GM12878 (cell line): ENCODE results near the gene DEK. TPM values are rescaled to one million over a fixed set of nuclear protein-coding genes. Genes with fewer than 3 reads are reported as not detected.

Experiments
- BMI1 ChIP-seq: fragments of 450-650 bp; IDR thresholded peaks from 2 replicates; pipeline ENCODE4 v1.6.1; 2016; ENCODE audit warnings: mild to moderate bottlenecking, moderate library complexity, borderline replicate concordance
- CEBPB ChIP-seq, 2 experiments: fragments of 150-350 bp in 1 of 2; IDR thresholded peaks; 2 replicates each; pipeline ENCODE4 v1.6.1; 2012 to 2014; ENCODE audit warnings: low read depth in 2 of 2, low read length in 2 of 2, borderline replicate concordance in 1 of 2, inconsistent platforms in 1 of 2
- CREM ChIP-seq: IDR thresholded peaks from 2 replicates; pipeline ENCODE4 v1.6.1; 2014; ENCODE audit warnings: antibody characterized with exemption, low read depth
- ELK1 ChIP-seq: IDR thresholded peaks from 2 replicates; pipeline ENCODE4 v1.6.1; 2012; ENCODE audit warnings: low read depth, low read length, improper control_type of control experiment
- IKZF1 ChIP-seq: fragments of 450-650 bp; conservative IDR thresholded peaks from 2 replicates; pipeline ENCODE4 v1.6.1; 2017; ENCODE audit warnings: antibody characterized with exemption, mild to moderate bottlenecking
- KLF5 ChIP-seq: fragments of 450-650 bp; IDR thresholded peaks from 2 replicates; pipeline ENCODE4 v1.6.1; 2014; ENCODE audit warnings: mild to moderate bottlenecking; ENCODE audit not compliant: partially characterized antibody
- LARP7 ChIP-seq: fragments of 450-650 bp; IDR thresholded peaks from 2 replicates; pipeline ENCODE4 v1.6.1; 2017; ENCODE audit warnings: mild to moderate bottlenecking
- MAX ChIP-seq: IDR thresholded peaks from 2 replicates; pipeline ENCODE4 v1.6.1; 2012; ENCODE audit warnings: low read depth, low read length, improper control_type of control experiment
- NFXL1 ChIP-seq: fragments of 450-650 bp; IDR thresholded peaks from 2 replicates; pipeline ENCODE4 v1.6.1; 2017; ENCODE audit warnings: antibody characterized with exemption, mild to moderate bottlenecking, borderline replicate concordance
- NFYB ChIP-seq: IDR thresholded peaks from 2 replicates; pipeline ENCODE4 v1.6.1; 2011; ENCODE audit warnings: low read depth, mild to moderate bottlenecking, low read length, improper control_type of control experiment, moderate library complexity; ENCODE audit not compliant: insufficient read depth
- NR2C2 ChIP-seq: IDR thresholded peaks from 2 replicates; pipeline ENCODE4 v1.6.1; 2011; ENCODE audit warnings: borderline replicate concordance, low read depth; ENCODE audit not compliant: control insufficient read depth, insufficient read length
- NR2F1 ChIP-seq: fragments of 450-650 bp; conservative IDR thresholded peaks from 2 replicates; pipeline ENCODE4 v1.6.1; 2017; ENCODE audit warnings: mild to moderate bottlenecking
- PAX5 ChIP-seq: IDR thresholded peaks from 2 replicates; pipeline ENCODE4 v1.6.1; 2011; ENCODE audit warnings: low read depth, low read length, borderline replicate concordance
- PAX8 ChIP-seq: fragments of 450-650 bp; IDR thresholded peaks from 2 replicates; pipeline ENCODE4 v1.6.1; 2017; ENCODE audit warnings: mild to moderate bottlenecking, moderate library complexity
- RAD21 ChIP-seq: IDR thresholded peaks from 2 replicates; pipeline ENCODE4 v1.6.1; 2011; ENCODE audit warnings: mild to moderate bottlenecking, low read depth, low read length, moderate library complexity; ENCODE audit not compliant: insufficient read depth
- RB1 ChIP-seq: fragments of 450-650 bp; formaldehyde crosslinking; IDR thresholded peaks from 2 replicates; pipeline ENCODE4 v1.6.1; 2017; ENCODE audit warnings: mild to moderate bottlenecking, borderline replicate concordance
- RCOR1 ChIP-seq: conservative IDR thresholded peaks from 2 replicates; pipeline ENCODE4 v1.6.1; 2012; ENCODE audit warnings: low read depth, low read length, improper control_type of control experiment
- SMAD1 ChIP-seq: fragments of 450-650 bp; IDR thresholded peaks from 2 replicates; pipeline ENCODE4 v1.6.1; 2018; ENCODE audit warnings: mild to moderate bottlenecking, low read depth; ENCODE audit not compliant: partially characterized antibody
- SRF ChIP-seq, 2 experiments: IDR thresholded peaks; 2 replicates each; pipeline ENCODE4 v1.6.1; 2011; ENCODE audit warnings: low read depth in 2 of 2, low read length in 2 of 2, mild to moderate bottlenecking in 1 of 2, moderate library complexity in 1 of 2
- SUPT20H ChIP-seq: IDR thresholded peaks from 2 replicates; pipeline ENCODE4 v1.6.1; 2011; ENCODE audit warnings: low read depth, mild to moderate bottlenecking, low read length, moderate library complexity, borderline replicate concordance; ENCODE audit not compliant: control insufficient read depth
- SUZ12 ChIP-seq: fragments of 200-600 bp; sonication (generic); IDR thresholded peaks from one replicate; pipeline ENCODE4 v1.6.1; 2018; ENCODE audit warnings: antibody characterized with exemption, mild to moderate bottlenecking; ENCODE audit not compliant: unreplicated experiment
- TCF12 ChIP-seq: IDR thresholded peaks from 2 replicates; pipeline ENCODE4 v1.6.1; 2011; ENCODE audit warnings: low read depth, mild to moderate bottlenecking, low read length
- YBX1 ChIP-seq: fragments of 450-650 bp; IDR thresholded peaks from 2 replicates; pipeline ENCODE4 v1.6.1; 2016; ENCODE audit warnings: antibody characterized with exemption
- ZZZ3 ChIP-seq: IDR thresholded peaks from 2 replicates; pipeline ENCODE4 v1.6.1; 2011; ENCODE audit warnings: low read depth; ENCODE audit not compliant: control insufficient read depth, insufficient read length
- polyA plus RNA-seq, 11 experiments: library from polyadenylated mRNA; depleted of rRNA in 4 of 11; unstranded in 6 of 11; stranded (reverse) in 5 of 11; fragments of >200 nt; fragmentation: Nextera tagmentation in 4 of 11; fragmentation: Illumina TruSeq in 1 of 11; extraction: Ambion mirVana in 4 of 11; extraction: Trizol in 1 of 11; gene quantifications; 1 replicate in 1 of 11; 2 replicates in 10 of 11; pipeline versions ENCODE4 v1.2.1 to v1.2.3, GENCODE V29; 2011 to 2016; ENCODE audit warnings: inconsistent platforms in 2 of 11, missing spikeins in 2 of 11, low read depth in 1 of 11
- total RNA-seq, 4 experiments: library from RNA; depleted of rRNA in 3 of 4; stranded (reverse); fragments of >200 nt in 3 of 4; fragmentation: Illumina TruSeq in 1 of 4; extraction: Trizol in 1 of 4; gene quantifications; 2 replicates each; pipeline versions ENCODE4 v1.2.1 to v1.2.3, GENCODE V29; 2013 to 2021
- TF ChIP-seq, protein P1 (sequence below): IDR thresholded peaks from 2 replicates; pipeline ENCODE4 v1.6.1; 2012; ENCODE audit warnings: low read length, inconsistent platforms
- TF ChIP-seq, protein P2 (sequence below): fragments of 450-650 bp; IDR thresholded peaks from 2 replicates; pipeline ENCODE4 v1.6.1; 2014; ENCODE audit warnings: mild to moderate bottlenecking

DEK gene
- total and polyA plus RNA-seq, 10 of the 15 experiments (the other 5 are each of a cell fraction or from before 2014, with no cell fraction given): 111 to 346 (median 196) TPM

DNA sequence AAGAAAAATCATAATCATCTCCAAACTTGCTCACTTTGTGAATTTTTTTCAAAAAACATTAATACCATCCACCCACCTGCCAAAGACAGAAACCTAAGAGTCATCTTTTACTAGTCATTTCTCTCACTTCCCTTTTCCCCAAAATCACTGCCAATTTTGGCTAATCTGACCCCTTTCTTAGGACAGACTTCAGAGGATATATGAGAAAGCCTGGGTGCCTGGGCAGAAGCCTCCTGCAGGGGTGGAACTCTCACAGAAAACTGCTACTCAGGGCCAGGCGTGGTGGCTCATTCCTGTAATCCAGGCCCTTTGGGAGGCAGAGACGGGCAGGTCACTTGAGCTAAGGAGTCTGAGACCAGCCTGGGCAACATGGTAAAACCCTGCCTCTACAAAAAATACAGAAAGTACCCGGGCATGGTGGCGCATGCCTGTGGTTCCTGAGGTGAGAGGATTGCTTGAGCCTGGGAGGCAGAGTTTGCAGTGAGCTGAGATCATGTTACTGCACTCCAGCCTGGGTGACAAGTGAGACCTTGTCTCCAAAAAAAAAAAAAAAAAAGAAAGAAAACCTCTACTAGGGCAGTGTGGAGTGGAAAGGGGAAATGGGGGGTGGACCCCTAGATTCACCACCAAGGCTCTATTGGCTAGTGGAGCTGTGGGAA, 3.8 kb downstream of the DEK start (continued):
- no peak for TF ChIP-seq RAD21
- peak; percentile 46; the same call in 1 of the 2 replicates for TF ChIP-seq TCF12
- TF ChIP-seq PAX5: 0 out of 2 replicates have a peak, but pooled peaks have one; percentile 33
- peak; percentile 51; the same call in 1 of the 2 replicates for TF ChIP-seq BMI1
- no peak for TF ChIP-seq NR2C2
- TF ChIP-seq ZZZ3: no peak
- peak; percentile 93 for TF ChIP-seq IKZF1
- no peak for TF ChIP-seq KLF5
- no peak for TF ChIP-seq LARP7
- peak in 1 of 2 experiments; percentile 77; a peak in 1 of 4 replicates for TF ChIP-seq SRF (IDR thresholded peaks at IDR 0.05; ENCODE audit: low read depth in 2 of 2, low read length in 2 of 2)
- TF ChIP-seq CEBPB (IDR thresholded peaks at IDR 0.05; ENCODE audit: borderline replicate concordance in 1 of 2, low read depth in 2 of 2, low read length in 2 of 2): peak in 1 of 2 experiments; percentile 88; a peak in 1 of 4 replicates
- no peak for TF ChIP-seq NFYB
- TF ChIP-seq, protein P1, sequence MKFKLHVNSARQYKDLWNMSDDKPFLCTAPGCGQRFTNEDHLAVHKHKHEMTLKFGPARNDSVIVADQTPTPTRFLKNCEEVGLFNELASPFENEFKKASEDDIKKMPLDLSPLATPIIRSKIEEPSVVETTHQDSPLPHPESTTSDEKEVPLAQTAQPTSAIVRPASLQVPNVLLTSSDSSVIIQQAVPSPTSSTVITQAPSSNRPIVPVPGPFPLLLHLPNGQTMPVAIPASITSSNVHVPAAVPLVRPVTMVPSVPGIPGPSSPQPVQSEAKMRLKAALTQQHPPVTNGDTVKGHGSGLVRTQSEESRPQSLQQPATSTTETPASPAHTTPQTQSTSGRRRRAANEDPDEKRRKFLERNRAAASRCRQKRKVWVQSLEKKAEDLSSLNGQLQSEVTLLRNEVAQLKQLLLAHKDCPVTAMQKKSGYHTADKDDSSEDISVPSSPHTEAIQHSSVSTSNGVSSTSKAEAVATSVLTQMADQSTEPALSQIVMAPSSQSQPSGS: peak; percentile 93
- no peak for TF ChIP-seq SUPT20H
- TF ChIP-seq SMAD1: no peak
- TF ChIP-seq, protein P2, sequence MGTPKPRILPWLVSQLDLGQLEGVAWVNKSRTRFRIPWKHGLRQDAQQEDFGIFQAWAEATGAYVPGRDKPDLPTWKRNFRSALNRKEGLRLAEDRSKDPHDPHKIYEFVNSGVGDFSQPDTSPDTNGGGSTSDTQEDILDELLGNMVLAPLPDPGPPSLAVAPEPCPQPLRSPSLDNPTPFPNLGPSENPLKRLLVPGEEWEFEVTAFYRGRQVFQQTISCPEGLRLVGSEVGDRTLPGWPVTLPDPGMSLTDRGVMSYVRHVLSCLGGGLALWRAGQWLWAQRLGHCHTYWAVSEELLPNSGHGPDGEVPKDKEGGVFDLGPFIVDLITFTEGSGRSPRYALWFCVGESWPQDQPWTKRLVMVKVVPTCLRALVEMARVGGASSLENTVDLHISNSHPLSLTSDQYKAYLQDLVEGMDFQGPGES: no peak
- no peak for TF ChIP-seq ELK1
- no peak for TF ChIP-seq MAX
- TF ChIP-seq PAX8: no peak
- no peak for TF ChIP-seq NFXL1
- TF ChIP-seq NR2F1: peak; percentile 48
- peak; percentile 72; the same call in 1 of the 2 replicates for TF ChIP-seq CREM
- peak; percentile 78; the same call in 1 of the 2 replicates for TF ChIP-seq RCOR1
- no peak for TF ChIP-seq RB1
- no peak for TF ChIP-seq SUZ12
- TF ChIP-seq YBX1: no peak
